Occipital lobe (tissue), 2 donors: ENCODE results near the gene FSIP2. TPM values are rescaled to one million over a fixed set of nuclear protein-coding genes. Genes with fewer than 3 reads are reported as not detected.

Source experiments
- DNase-seq: peaks from one replicate; lab custom pipeline; 2025; lab: John Stamatoyannopoulos, UW
- total RNA-seq: library from RNA; depleted of rRNA; stranded (reverse); fragments of >200 nt; gene quantifications from one replicate; pipeline ENCODE4 v1.2.3, GENCODE V29; 2014

FSIP2 gene
- total RNA-seq = 8.6 TPM

GRCh38 chr2:185738679-185739472, at the start of gene FSIP2:
FSIP2 (plus strand) TSS chr2:185738804; CDS start chr2:185738895, 91 bp downstream.
- DNase-seq = no peak

- no peak for DNase-seq
Observed at GRCh38 chr2:185689906-185690539, 48.6 kb upstream of the FSIP2 start.

GRCh38 chr2:185695711-185696235, 42.8 kb upstream of the FSIP2 start:
- DNase-seq = no peak

- DNase-seq = no peak
Observed at GRCh38 chr2:185700883-185701282, 37.7 kb upstream of the FSIP2 start.

GRCh38 chr2:185734658-185735057, 3.9 kb upstream of the FSIP2 start:
- no peak for DNase-seq

GRCh38 chr2:185736210-185736609, 2.4 kb upstream of the FSIP2 start:
- no peak for DNase-seq

GRCh38 chr2:185745864-185746859, 7.6 kb downstream of the FSIP2 start:
- DNase-seq = no peak

GRCh38 chr2:185757356-185757755, 18.8 kb downstream of the FSIP2 start:
- no peak for DNase-seq

- no peak for DNase-seq
Observed at GRCh38 chr2:185771396-185771795, 32.8 kb downstream of the FSIP2 start.

GRCh38 chr2:185780890-185781289, 42.3 kb downstream of the FSIP2 start:
- DNase-seq = no peak

GRCh38 chr2:185782223-185782769, 43.7 kb downstream of the FSIP2 start:
- no peak for DNase-seq

- no peak for DNase-seq
Observed at GRCh38 chr2:185785156-185785555, 46.6 kb downstream of the FSIP2 start.

- no peak for DNase-seq
Observed at GRCh38 chr2:185785851-185786473, 47.4 kb downstream of the FSIP2 start.

- DNase-seq = no peak
Observed at GRCh38 chr2:185787227-185788145, 48.9 kb downstream of the FSIP2 start.

GRCh38 chr2:185790361-185790760, 51.8 kb downstream of the FSIP2 start:
- DNase-seq = no peak

GRCh38 chr2:185793532-185794345, 55.1 kb downstream of the FSIP2 start:
- no peak for DNase-seq

GRCh38 chr2:185796758-185797157, 58.2 kb downstream of the FSIP2 start:
- no peak for DNase-seq

- no peak for DNase-seq
Observed at GRCh38 chr2:185802926-185803325, 64.3 kb downstream of the FSIP2 start.

GRCh38 chr2:185806783-185807182, 68.2 kb downstream of the FSIP2 start:
- DNase-seq = no peak
